Skeletal muscle satellite cell (primary cell): ENCODE data around the gene VPS39.

Source experiments
- H3K27me3 ChIP-seq: 2 replicates; pipeline ENCODE4 v1.7.0; 2013; ENCODE audit warnings: low read length; ENCODE audit not compliant: control insufficient read depth, insufficient read depth
- H3K36me3 ChIP-seq: 2 replicates; pipeline ENCODE4 v1.7.0; 2013; ENCODE audit warnings: mild to moderate bottlenecking, control low read depth, low read length; ENCODE audit not compliant: insufficient read depth
- H3K4me1 ChIP-seq: 2 replicates; pipeline ENCODE4 v1.7.0; 2013; ENCODE audit warnings: low read length; ENCODE audit not compliant: control insufficient read depth, insufficient read depth
- H3K4me2 ChIP-seq: 2 replicates; pipeline ENCODE4 v1.7.0; 2013; ENCODE audit warnings: mild to moderate bottlenecking, low read length
- H3K4me3 ChIP-seq: 2 replicates; pipeline ENCODE4 v1.7.0; 2013; ENCODE audit warnings: low read length
- H3K9ac ChIP-seq: 2 replicates; pipeline ENCODE4 v1.7.0; 2013; ENCODE audit warnings: mild to moderate bottlenecking, low read depth, low read length, moderate library complexity
- H3K9me3 ChIP-seq: replicated peaks from 2 replicates; pipeline ENCODE4 v1.7.0; 2013; ENCODE audit warnings: mild to moderate bottlenecking, control low read depth, low read length

The VPS39 gene

GRCh38 chr15:42172475-42172874 is 35.6 kb downstream of the VPS39 start:
- Histone ChIP-seq H3K27me3 (no peaks in the 10 kb centered on the region), H3K4me3 (no peak overlapping the region)

GRCh38 chr15:42171795-42172194 is 36.3 kb downstream of the VPS39 start:
- Histone ChIP-seq H3K4me1 (no peaks in the 10 kb centered on the region), H3K4me3 (no peak overlapping the region), H3K27me3 (no peaks in the 10 kb centered on the region), H3K36me3 (peaks cover 78% of the 10 kb centered on the region), H3K4me2 (no peak overlapping the region), H3K9ac (no peak overlapping the region), H3K9me3 (no peaks in the 10 kb centered on the region)

More at GRCh38 chr15:42172475-42172874, 35.6 kb downstream of the VPS39 start:
- Histone ChIP-seq H3K9me3 (no peaks in the 10 kb centered on the region), H3K4me1 (no peaks in the 10 kb centered on the region), H3K9ac (no peak overlapping the region), H3K36me3 (peaks cover 75% of the 10 kb centered on the region), H3K4me2 (no peak overlapping the region)

GRCh38 chr15:42171122-42171521 is 37.0 kb downstream of the VPS39 start:
- no peak overlapping the region for H3K9ac ChIP-seq
- H3K9me3 ChIP-seq = no peaks in the 10 kb centered on the region
- H3K36me3 ChIP-seq = peaks cover 82% of the 10 kb centered on the region
- H3K4me3 ChIP-seq = no peak overlapping the region
- H3K4me2 ChIP-seq = no peak overlapping the region
- no peaks in the 10 kb centered on the region for H3K27me3 ChIP-seq
- no peaks in the 10 kb centered on the region for H3K4me1 ChIP-seq

GRCh38 chr15:42166225-42166940 is 41.7 kb downstream of the VPS39 start:
- H3K4me3 ChIP-seq = no peak overlapping the region
- H3K27me3 ChIP-seq = no peaks in the 10 kb centered on the region
- H3K9ac ChIP-seq = no peak overlapping the region
- no peak overlapping the region for H3K4me2 ChIP-seq
- H3K9me3 ChIP-seq = no peaks in the 10 kb centered on the region
- H3K4me1 ChIP-seq = no peaks in the 10 kb centered on the region
- peaks cover 89% of the 10 kb centered on the region for H3K36me3 ChIP-seq

- Histone ChIP-seq H3K4me3 (no peak overlapping the region), H3K9ac (no peak overlapping the region), H3K4me1 (no peaks in the 10 kb centered on the region), H3K9me3 (no peaks in the 10 kb centered on the region), H3K4me2 (no peak overlapping the region), H3K27me3 (no peaks in the 10 kb centered on the region), H3K36me3 (peaks cover 92% of the 10 kb centered on the region)
These were observed 43.0 kb downstream of the VPS39 start for GRCh38 chr15:42165106-42165505.

- H3K36me3 ChIP-seq = peaks cover 93% of the 10 kb centered on the region
- H3K27me3 ChIP-seq = no peaks in the 10 kb centered on the region
- H3K4me3 ChIP-seq = no peak overlapping the region
- no peak overlapping the region for H3K4me2 ChIP-seq
- no peaks in the 10 kb centered on the region for H3K9me3 ChIP-seq
- H3K9ac ChIP-seq = no peak overlapping the region
- peaks cover under 1% of the 10 kb centered on the region for H3K4me1 ChIP-seq
These were observed 44.1 kb downstream of the VPS39 start for GRCh38 chr15:42163947-42164550.

- no peak overlapping the region for H3K4me2 ChIP-seq
- H3K9me3 ChIP-seq = no peaks in the 10 kb centered on the region
- no peaks in the 10 kb centered on the region for H3K27me3 ChIP-seq
- H3K4me1 ChIP-seq = peaks cover 8% of the 10 kb centered on the region
- H3K4me3 ChIP-seq = no peak overlapping the region
- H3K9ac ChIP-seq = no peak overlapping the region
- H3K36me3 ChIP-seq = peaks cover 94% of the 10 kb centered on the region
These were observed 44.8 kb downstream of the VPS39 start for GRCh38 chr15:42163291-42163690.

- H3K36me3 ChIP-seq = peaks cover 64% of the 10 kb centered on the region
These were observed 48.0 kb downstream of the VPS39 start for GRCh38 chr15:42160136-42160535.

GRCh38 chr15:42159381-42160015 is 48.6 kb downstream of the VPS39 start:
- no peaks in the 10 kb centered on the region for H3K27me3 ChIP-seq
- no peaks in the 10 kb centered on the region for H3K9me3 ChIP-seq
- H3K4me2 ChIP-seq = no peak overlapping the region
- H3K9ac ChIP-seq = no peak overlapping the region
- H3K4me1 ChIP-seq = peaks cover 14% of the 10 kb centered on the region
- peaks cover 58% of the 10 kb centered on the region for H3K36me3 ChIP-seq
- no peak overlapping the region for H3K4me3 ChIP-seq

More at GRCh38 chr15:42160136-42160535, 48.0 kb downstream of the VPS39 start:
- Histone ChIP-seq H3K9me3 (no peaks in the 10 kb centered on the region), H3K4me1 (peaks cover 14% of the 10 kb centered on the region), H3K9ac (no peak overlapping the region), H3K4me2 (no peak overlapping the region), H3K27me3 (no peaks in the 10 kb centered on the region), H3K4me3 (no peak overlapping the region)

- H3K27me3 ChIP-seq = no peaks in the 10 kb centered on the region
- H3K36me3 ChIP-seq = peaks cover 52% of the 10 kb centered on the region
These were observed 49.2 kb downstream of the VPS39 start for GRCh38 chr15:42158941-42159340.

GRCh38 chr15:42157981-42158765 is 49.9 kb downstream of the VPS39 start:
- H3K36me3 ChIP-seq = peaks cover 45% of the 10 kb centered on the region
- H3K4me1 ChIP-seq = peaks cover 14% of the 10 kb centered on the region
- H3K4me3 ChIP-seq = no peak overlapping the region
- H3K27me3 ChIP-seq = no peaks in the 10 kb centered on the region
- H3K9me3 ChIP-seq = no peaks in the 10 kb centered on the region
- H3K9ac ChIP-seq = no peak overlapping the region
- H3K4me2 ChIP-seq = peak overlapping the region; percentile 29

More at GRCh38 chr15:42158941-42159340, 49.2 kb downstream of the VPS39 start:
- no peaks in the 10 kb centered on the region for H3K9me3 ChIP-seq
- H3K9ac ChIP-seq = no peak overlapping the region
- no peak overlapping the region for H3K4me2 ChIP-seq
- H3K4me3 ChIP-seq = no peak overlapping the region
- H3K4me1 ChIP-seq = peaks cover 14% of the 10 kb centered on the region
